ENCODE measurements around the gene ELF2.

- no peak for TF ChIP-seq CTCF (IDR thresholded peaks at IDR 0.05)
- no peak for TF ChIP-seq POLR2A (IDR thresholded peaks at IDR 0.05)
Measured at GRCh38 chr4:139084804-139085093, 92.3 kb downstream of the ELF2 start.

All from lower leg skin (tissue), 3 donors.